GM21367 (cell line): ENCODE data around the gene FSTL4.
"Not testable (repeated sequence)": the region's sequence is repeated elsewhere in the genome, so short reads cannot be mapped to it uniquely, and the experiment has no call there.

Source experiments
- ATAC-seq: cut with Tn5 transposase; IDR thresholded peaks from one replicate; pipeline ENCODE4 v1.9.1; 2021; ENCODE audit not compliant: unreplicated experiment

FSTL4 gene

GRCh38 chr5:133559960-133560359 is 52.4 kb downstream of the FSTL4 start:
- no peak for ATAC-seq

- ATAC-seq: no peak
Measured at GRCh38 chr5:133556551-133556950, 55.8 kb downstream of the FSTL4 start.

GRCh38 chr5:133554279-133554678 is 58.1 kb downstream of the FSTL4 start:
- no peak for ATAC-seq

GRCh38 chr5:133552925-133553525 is 59.3 kb downstream of the FSTL4 start:
- ATAC-seq: peak; percentile 62

- no peak for ATAC-seq
Measured at GRCh38 chr5:133546500-133546899, 65.8 kb downstream of the FSTL4 start.

GRCh38 chr5:133544346-133544745 is 68.0 kb downstream of the FSTL4 start:
- no peak for ATAC-seq

GRCh38 chr5:133539818-133540217 is 72.5 kb downstream of the FSTL4 start:
- ATAC-seq: no peak

GRCh38 chr5:133538718-133539117 is 73.6 kb downstream of the FSTL4 start:
- ATAC-seq: no peak

- not testable (repeated sequence) for ATAC-seq
Measured at GRCh38 chr5:133535241-133535929, 77.0 kb downstream of the FSTL4 start.

GRCh38 chr5:133534566-133534965 is 77.8 kb downstream of the FSTL4 start:
- ATAC-seq: no peak

GRCh38 chr5:133533541-133533940 is 78.8 kb downstream of the FSTL4 start:
- ATAC-seq: no peak

- ATAC-seq: no peak
Measured at GRCh38 chr5:133531594-133531993, 80.7 kb downstream of the FSTL4 start.

- ATAC-seq: no peak
Measured at GRCh38 chr5:133531178-133531577, 81.2 kb downstream of the FSTL4 start.

GRCh38 chr5:133530270-133530669 is 82.1 kb downstream of the FSTL4 start:
- ATAC-seq: no peak

GRCh38 chr5:133528841-133529240 is 83.5 kb downstream of the FSTL4 start:
- ATAC-seq: no peak

GRCh38 chr5:133527311-133527710 is 85.0 kb downstream of the FSTL4 start:
- ATAC-seq: no peak

GRCh38 chr5:133526368-133526767 is 86.0 kb downstream of the FSTL4 start:
- no peak for ATAC-seq

GRCh38 chr5:133525126-133525525 is 87.2 kb downstream of the FSTL4 start:
- ATAC-seq: no peak

- ATAC-seq: no peak
Measured at GRCh38 chr5:133524666-133525065, 87.7 kb downstream of the FSTL4 start.

GRCh38 chr5:133523961-133524586 is 88.3 kb downstream of the FSTL4 start:
- ATAC-seq: no peak

- ATAC-seq: no peak
Measured at GRCh38 chr5:133523013-133523658, 89.2 kb downstream of the FSTL4 start.

GRCh38 chr5:133521801-133522200 is 90.5 kb downstream of the FSTL4 start:
- no peak for ATAC-seq
